Small intestine (tissue), 7 donors: ENCODE results near the gene PPP1R1A. TPM values are rescaled to one million over a fixed set of nuclear protein-coding genes. Genes with fewer than 3 reads are reported as not detected.

Source experiments
- DNase-seq, 2 donors: peaks; one replicate each; pipeline versions ENCODE4 v3.0.0 to v3.0.0-alpha.2; 2013
- FAIRE-seq: peaks from 2 replicates; lab custom pipeline; 2012; peaks lifted over from hg19 to GRCh38; lab: Jason Lieb, UNC
- H3K27ac ChIP-seq, 3 donors: one replicate each; pipeline ENCODE4 v1.5.1; 2013; ENCODE audit warnings: low read length in 2 of 3, mild to moderate bottlenecking in 2 of 3, control low read depth in 1 of 3, inconsistent platforms in 1 of 3, low read depth in 1 of 3, moderate library complexity in 1 of 3
- H3K27me3 ChIP-seq, 3 donors: one replicate each; pipeline ENCODE4 v1.6.1; 2013; ENCODE audit warnings: low read length in 3 of 3, inconsistent platforms in 1 of 3; ENCODE audit not compliant: control insufficient read depth in 3 of 3, insufficient read depth in 3 of 3
- H3K36me3 ChIP-seq, 3 donors: one replicate each; pipeline ENCODE4 v1.6.1; 2013; ENCODE audit warnings: low read length in 3 of 3, inconsistent platforms in 1 of 3, low read depth in 1 of 3, mild to moderate bottlenecking in 1 of 3, moderate library complexity in 1 of 3; ENCODE audit not compliant: control insufficient read depth in 3 of 3, insufficient read depth in 2 of 3
- H3K4me1 ChIP-seq, 3 donors: one replicate each; pipeline ENCODE4 v1.6.1; 2013; ENCODE audit warnings: low read length in 2 of 3, inconsistent platforms in 1 of 3, low read depth in 1 of 3, mild to moderate bottlenecking in 1 of 3, moderate library complexity in 1 of 3; ENCODE audit not compliant: control insufficient read depth in 3 of 3, insufficient read depth in 2 of 3
- H3K4me3 ChIP-seq, 3 donors: one replicate each; pipeline ENCODE4 v1.5.1; 2013; ENCODE audit warnings: low read length in 3 of 3, control low read depth in 1 of 3, inconsistent platforms in 1 of 3, low read depth in 1 of 3, mild to moderate bottlenecking in 1 of 3, moderate library complexity in 1 of 3
- H3K9me3 ChIP-seq, 2 donors: one replicate each; pipeline ENCODE4 v1.6.1; 2013; ENCODE audit warnings: low read depth in 1 of 2, low read length in 1 of 2; ENCODE audit not compliant: control insufficient read depth in 2 of 2, insufficient read depth in 1 of 2
- WGBS, 3 donors: extraction: QIAGEN DNeasy Blood & Tissue Kit; methylation state at CpG; one replicate each; pipeline ENCODE4 v1.1.7; 2013; 5-methylcytosine and 5-hydroxymethylcytosine counted together
- polyA plus RNA-seq, 4 donors: library from polyadenylated mRNA; stranded (reverse) in 3 of 4; unstranded in 1 of 4; fragments of 200-250 nt in 3 of 4; fragments of 120-200 nt in 1 of 4; gene quantifications; one replicate each; pipeline versions ENCODE4 v1.2.1 to v1.2.3, GENCODE V29; 2013
- donor health status: healthy with polysubstance abuse.
- donor health status: control.
- donor health status: control.
- donor health status: Bipolar disorder and iron deficiency.
- donor health status: healthy.

The PPP1R1A gene
- polyA plus RNA-seq, 4 donors: 3.0 to 15.8 (median 6.0) TPM

DNA sequence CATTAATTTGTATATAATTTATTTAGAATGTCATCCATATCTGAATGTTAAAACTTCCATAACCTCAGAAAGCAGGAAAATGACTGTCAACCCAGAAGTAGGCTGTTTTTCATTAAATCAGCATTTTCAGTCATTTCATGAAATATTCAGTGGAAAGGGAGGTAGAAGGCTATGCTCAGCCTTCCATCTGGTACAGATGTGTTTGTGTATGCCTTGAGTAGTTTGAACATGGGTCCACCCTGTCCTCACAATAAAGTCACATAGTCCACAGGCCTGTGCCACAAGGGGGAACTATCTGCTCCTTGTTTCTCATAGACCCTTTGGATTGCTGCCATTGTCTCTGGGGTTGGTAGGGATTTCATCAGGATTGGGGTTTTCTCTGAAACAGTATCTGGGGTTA lies 37.1 kb upstream of the PPP1R1A start:
- no peak overlapping the region for H3K27ac ChIP-seq
- H3K27me3 ChIP-seq: peaks cover 4 to 6% (median 4%) of the 10 kb centered on the region in 3 donors
- no peaks in the 10 kb centered on the region for H3K36me3 ChIP-seq
- no peak overlapping the region for H3K4me3 ChIP-seq
- DNase-seq (no peak), FAIRE-seq (no peak)
- peaks cover 0 to 13% of the 10 kb centered on the region in 2 donors for H3K9me3 ChIP-seq
- H3K4me1 ChIP-seq: no peaks in the 10 kb centered on the region

DNA sequence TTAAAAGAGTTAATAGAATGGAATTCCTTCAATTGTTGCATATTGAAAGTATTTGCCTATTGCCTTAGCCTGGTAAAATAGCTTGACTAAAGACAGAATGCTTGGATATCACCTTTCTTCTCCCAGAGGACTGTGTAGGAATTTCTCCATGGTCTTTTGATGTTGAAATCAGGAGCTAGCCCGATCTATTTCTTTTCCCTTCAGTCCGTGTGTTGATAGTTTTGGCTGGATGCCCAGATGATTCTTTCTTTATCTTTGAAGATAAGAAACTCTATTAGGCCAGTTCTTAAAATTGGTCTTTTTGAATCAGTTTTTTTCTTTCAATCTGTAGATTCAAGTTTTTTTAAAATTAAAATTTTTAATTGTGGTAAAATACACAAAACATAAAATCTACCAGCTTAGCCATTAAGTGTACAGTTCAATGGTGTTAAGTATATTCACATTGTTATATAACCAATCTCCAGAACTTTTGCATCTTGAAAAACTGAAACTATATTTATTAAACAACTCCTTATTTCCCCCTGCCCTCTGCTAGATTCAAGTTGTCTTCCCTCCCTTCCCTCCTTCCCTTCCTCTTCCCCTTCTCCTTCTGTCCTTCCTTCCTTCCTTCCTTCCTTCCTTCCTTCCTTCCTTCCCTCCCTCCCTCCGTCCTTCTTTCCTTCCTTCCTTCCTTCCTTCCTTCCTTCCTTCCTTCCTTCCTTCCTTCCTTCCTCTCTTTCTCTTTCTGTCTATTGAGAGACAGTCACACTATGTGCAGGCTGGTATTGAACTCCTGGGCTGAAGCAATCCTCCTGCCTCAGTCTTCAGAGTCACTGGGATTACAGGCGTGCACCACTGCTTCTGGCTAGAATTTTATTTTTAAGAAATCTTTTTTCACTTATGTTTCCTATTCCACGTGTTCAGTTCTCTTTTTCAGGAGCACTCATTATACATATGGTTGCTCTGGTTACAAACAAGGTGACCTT lies 36.1 kb upstream of the PPP1R1A start:
- no peak for FAIRE-seq
- H3K9me3 ChIP-seq: peaks cover 0 to 13% of the 10 kb centered on the region in 2 donors
- WGBS, 3 donors: 43 to 51% (median 43%) methylated on average over 5 of the region's 5 CpGs
- H3K36me3 ChIP-seq: no peaks in the 10 kb centered on the region
- H3K4me1 ChIP-seq: no peaks in the 10 kb centered on the region
- peak in 1 of 2 donors; percentile 14 for DNase-seq
- peaks cover 3 to 4% (median 3%) of the 10 kb centered on the region in 3 donors for H3K27me3 ChIP-seq
- no peak overlapping the region for H3K4me3 ChIP-seq
- H3K27ac ChIP-seq: no peak overlapping the region

DNA sequence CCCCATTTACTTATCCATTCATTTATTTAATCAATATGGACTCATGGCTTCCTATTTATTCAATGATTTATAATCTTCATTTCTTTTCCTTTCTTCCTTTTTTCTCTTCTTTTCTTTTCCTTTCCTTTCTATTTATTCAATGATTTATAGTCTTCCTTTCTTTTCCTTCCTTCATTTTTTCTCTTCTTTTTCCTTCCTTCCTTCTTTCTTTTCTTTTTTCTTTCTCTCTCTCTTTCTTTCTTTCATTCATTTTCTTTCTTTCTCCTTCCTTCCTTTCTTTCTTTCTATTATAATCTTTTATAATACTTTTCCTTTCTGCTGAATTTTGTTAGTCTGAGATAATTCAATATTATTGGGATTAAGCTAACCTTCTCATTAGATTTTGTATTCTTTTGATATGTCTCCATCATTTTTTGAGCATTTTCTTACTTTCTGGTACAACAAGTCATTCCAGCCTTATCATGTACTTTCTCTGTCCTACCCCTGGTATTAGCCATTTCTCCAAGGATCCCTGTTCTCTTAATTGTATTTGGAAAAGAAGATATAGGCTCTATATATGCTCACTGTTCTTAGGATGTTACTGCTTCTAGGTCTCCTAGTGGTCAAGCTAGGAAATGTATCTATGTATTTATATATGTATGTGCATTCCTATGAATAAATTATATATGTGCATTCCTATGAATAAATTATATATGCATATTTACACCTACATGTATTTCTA lies 34.2 kb upstream of the PPP1R1A start:
- no peak for DNase-seq
- no peak overlapping the region for H3K27ac ChIP-seq
- H3K27me3 ChIP-seq: peaks cover 2 to 4% (median 3%) of the 10 kb centered on the region in 3 donors
- no peak for FAIRE-seq
- H3K4me3 ChIP-seq: no peak overlapping the region
- no peaks in the 10 kb centered on the region for H3K4me1 ChIP-seq
- H3K9me3 ChIP-seq: peaks cover 0 to 5% of the 10 kb centered on the region in 2 donors
- H3K36me3 ChIP-seq: no peaks in the 10 kb centered on the region

- no peak for FAIRE-seq
- Histone ChIP-seq H3K36me3 (no peaks in the 10 kb centered on the region), H3K4me3 (no peak overlapping the region), H3K9me3 (no peaks in the 10 kb centered on the region), H3K27me3 (peaks cover 3 to 17% (median 8%) of the 10 kb centered on the region in 3 donors), H3K27ac (no peak overlapping the region), H3K4me1 (no peaks in the 10 kb centered on the region)
- 56 to 64% (median 56%) methylated on average over 6 of the region's 6 CpGs for WGBS, 3 donors
- DNase-seq: no peak
These were observed 28.6 kb upstream of the PPP1R1A start for GRCh38 chr12:54616933-54617680.

GRCh38 chr12:54612225-54612750 lies 23.8 kb upstream of the PPP1R1A start:
- 58 to 80% (median 58%) methylated on average over 1 of the region's 1 CpG for WGBS, 3 donors

DNA sequence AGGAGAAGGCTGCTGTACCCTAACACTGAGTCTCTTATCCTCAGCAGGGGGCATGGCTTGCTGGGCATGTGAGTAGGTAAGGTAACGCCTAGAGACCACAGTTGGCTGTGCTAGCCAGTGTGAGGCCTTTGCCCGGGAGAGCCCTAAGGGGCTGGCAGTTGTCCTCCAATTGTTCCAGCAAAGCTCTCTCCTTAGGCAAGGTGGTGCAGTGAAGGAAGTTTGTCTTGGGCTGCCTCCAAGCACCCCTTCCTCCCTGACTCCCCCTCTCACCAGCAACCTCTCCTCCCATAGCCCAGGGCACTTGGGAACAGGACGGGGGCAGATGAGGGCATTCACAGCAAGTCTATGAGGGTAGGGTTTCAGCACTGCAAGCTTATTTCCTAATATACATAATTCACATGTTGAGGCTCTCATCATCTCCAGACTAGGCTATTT lies 23.3 kb upstream of the PPP1R1A start:
- H3K36me3 ChIP-seq: no peaks in the 10 kb centered on the region
- peaks cover 3 to 22% (median 11%) of the 10 kb centered on the region in 3 donors for H3K27me3 ChIP-seq
- DNase-seq (no peak), FAIRE-seq (no peak)
- no peak overlapping the region for H3K4me3 ChIP-seq
- no peak overlapping the region for H3K27ac ChIP-seq
- H3K4me1 ChIP-seq: no peaks in the 10 kb centered on the region
- no peaks in the 10 kb centered on the region for H3K9me3 ChIP-seq
- 74 to 85% (median 76%) methylated on average over 3 of the region's 3 CpGs for WGBS, 3 donors

More at GRCh38 chr12:54612225-54612750, 23.8 kb upstream of the PPP1R1A start:
- DNase-seq (no peak), FAIRE-seq (no peak)
- no peaks in the 10 kb centered on the region for H3K4me1 ChIP-seq
- H3K9me3 ChIP-seq: no peaks in the 10 kb centered on the region
- no peak overlapping the region for H3K4me3 ChIP-seq
- peaks cover 3 to 25% (median 11%) of the 10 kb centered on the region in 3 donors for H3K27me3 ChIP-seq
- no peak overlapping the region for H3K27ac ChIP-seq
- no peaks in the 10 kb centered on the region for H3K36me3 ChIP-seq

DNA sequence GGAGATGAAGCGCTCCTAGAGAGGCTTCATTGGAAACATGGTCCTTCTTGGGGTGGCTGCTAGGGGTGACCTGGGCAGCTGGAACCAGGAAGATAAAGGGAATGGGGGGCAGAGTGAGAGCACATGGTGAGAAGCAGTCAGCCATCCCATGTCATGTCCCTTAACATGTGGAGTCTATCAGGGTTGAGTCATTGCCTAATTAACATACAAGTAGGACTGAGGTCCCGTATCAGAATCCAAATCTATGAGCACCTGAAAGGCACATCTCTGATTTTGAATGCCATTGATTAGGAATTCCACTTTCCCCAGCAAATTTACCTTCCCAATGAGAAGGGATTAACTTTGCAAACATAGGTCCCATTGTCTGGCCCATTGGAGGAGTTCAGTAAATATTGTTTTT lies 20.3 kb upstream of the PPP1R1A start:
- H3K4me3 ChIP-seq: no peak overlapping the region

DNA sequence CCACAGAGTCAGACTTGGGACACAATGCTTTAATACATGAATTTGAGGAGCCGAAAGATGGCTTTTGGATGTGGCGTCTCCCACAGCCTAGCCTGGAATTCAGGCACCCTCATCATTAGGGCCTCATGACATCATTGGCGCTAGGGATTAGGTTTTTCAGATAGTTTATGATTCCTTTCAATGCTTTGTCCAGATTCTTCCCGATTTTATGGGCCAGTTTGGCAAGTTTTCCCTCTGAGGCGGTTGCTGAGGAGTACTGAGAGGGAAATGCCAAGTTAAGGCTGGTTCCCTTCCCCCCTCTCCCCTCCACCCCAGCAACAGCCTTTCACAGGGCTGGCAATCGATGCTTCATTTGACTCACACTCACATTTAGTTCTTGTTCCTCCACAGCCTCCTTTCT lies 19.7 kb upstream of the PPP1R1A start:
- WGBS, 3 donors: 54 to 73% (median 66%) methylated on average over 6 of the region's 6 CpGs
- FAIRE-seq: no peak
- H3K4me3 ChIP-seq: no peak overlapping the region

More for the DNA sequence above, 20.3 kb upstream of the PPP1R1A start:
- FAIRE-seq: no peak
- H3K4me1 ChIP-seq: no peaks in the 10 kb centered on the region
- no peaks in the 10 kb centered on the region for H3K9me3 ChIP-seq
- no peak for DNase-seq
- WGBS, 3 donors: 69 to 75% (median 73%) methylated on average over 2 of the region's 2 CpGs
- no peak overlapping the region for H3K27ac ChIP-seq
- H3K27me3 ChIP-seq: peaks cover 0 to 12% (median 3%) of the 10 kb centered on the region in 3 donors
- no peaks in the 10 kb centered on the region for H3K36me3 ChIP-seq

More for the DNA sequence above, 19.7 kb upstream of the PPP1R1A start:
- Histone ChIP-seq H3K9me3 (no peaks in the 10 kb centered on the region), H3K36me3 (no peaks in the 10 kb centered on the region), H3K27ac (no peak overlapping the region), H3K4me1 (no peaks in the 10 kb centered on the region), H3K27me3 (peaks cover 0 to 12% (median 3%) of the 10 kb centered on the region in 3 donors)
- DNase-seq: no peak
